WTC11 (cell line): Measurements from ENCODE around the gene CCND1. TPM values are rescaled to one million over a fixed set of nuclear protein-coding genes. Genes with fewer than 3 reads are reported as not detected.
A peak's percentile ranks its signal among the peaks of the same experiment; 100 is the strongest.

Experiments used
- AFF4 ChIP-seq: sonication (generic); formaldehyde crosslinking; IDR thresholded peaks from 2 replicates; pipeline ENCODE4 v1.8.1; 2023; ENCODE audit warnings: mild to moderate bottlenecking, missing genetic modification reagents, borderline replicate concordance
- ARID4B ChIP-seq: sonication (generic); formaldehyde crosslinking; IDR thresholded peaks from 2 replicates; pipeline ENCODE4 v1.8.0; 2023; ENCODE audit warnings: missing genetic modification reagents, mild to moderate bottlenecking, borderline replicate concordance
- ATF3 ChIP-seq: sonication (generic); formaldehyde crosslinking; conservative IDR thresholded peaks from 2 replicates; pipeline ENCODE4 v1.8.1; 2022; ENCODE audit warnings: mild to moderate bottlenecking, missing genetic modification reagents
- CBFB ChIP-seq: sonication (generic); formaldehyde crosslinking; IDR thresholded peaks from 2 replicates; pipeline ENCODE4 v1.8.1; 2022; ENCODE audit warnings: mild to moderate bottlenecking, low read depth, missing genetic modification reagents
- CREM ChIP-seq: sonication (generic); formaldehyde crosslinking; IDR thresholded peaks from 2 replicates; pipeline ENCODE4 v1.8.1; 2022; ENCODE audit warnings: mild to moderate bottlenecking, missing genetic modification reagents, moderate library complexity
- E2F1 ChIP-seq: sonication (generic); formaldehyde crosslinking; IDR thresholded peaks from 2 replicates; pipeline ENCODE4 v1.8.0; 2022; ENCODE audit warnings: mild to moderate bottlenecking, missing genetic modification reagents
- EMX1 ChIP-seq: fragments of 250-450 bp; sonication (Bioruptor Pico); IDR thresholded peaks from 2 replicates; pipeline ENCODE4 v1.8.0; 2021; ENCODE audit warnings: mild to moderate bottlenecking
- FOXP4 ChIP-seq: sonication (generic); formaldehyde crosslinking; IDR thresholded peaks from 2 replicates; pipeline ENCODE4 v1.8.0; 2022; ENCODE audit warnings: mild to moderate bottlenecking, missing genetic modification reagents
- GTF2I ChIP-seq: fragments of 250-450 bp; sonication (Bioruptor Pico); conservative IDR thresholded peaks from 2 replicates; pipeline ENCODE4 v1.4.0; 2021; ENCODE audit warnings: mild to moderate bottlenecking
- JUN ChIP-seq: sonication (generic); formaldehyde crosslinking; IDR thresholded peaks from 2 replicates; pipeline ENCODE4 v1.8.0; 2023; ENCODE audit warnings: mild to moderate bottlenecking, missing genetic modification reagents
- MAX ChIP-seq: sonication (generic); formaldehyde crosslinking; IDR thresholded peaks from 2 replicates; pipeline ENCODE4 v1.8.0; 2022; ENCODE audit warnings: mild to moderate bottlenecking, missing genetic modification reagents
- MXD4 ChIP-seq: fragments of 250-450 bp; sonication (Bioruptor Pico); IDR thresholded peaks from 2 replicates; pipeline ENCODE4 v1.8.0; 2021; ENCODE audit warnings: mild to moderate bottlenecking, moderate library complexity, borderline replicate concordance
- PREB ChIP-seq: sonication (generic); formaldehyde crosslinking; IDR thresholded peaks from 2 replicates; pipeline ENCODE4 v1.8.1; 2022; ENCODE audit warnings: mild to moderate bottlenecking, missing genetic modification reagents, moderate library complexity, borderline replicate concordance
- SP1 ChIP-seq: sonication (generic); formaldehyde crosslinking; conservative IDR thresholded peaks from 2 replicates; pipeline ENCODE4 v1.8.1; 2022; ENCODE audit warnings: missing genetic modification reagents
- TEAD4 ChIP-seq: sonication (generic); formaldehyde crosslinking; IDR thresholded peaks from 2 replicates; pipeline ENCODE4 v1.8.0; 2022; ENCODE audit warnings: mild to moderate bottlenecking, missing genetic modification reagents
- ZBTB21 ChIP-seq: sonication (generic); formaldehyde crosslinking; IDR thresholded peaks from 2 replicates; pipeline ENCODE4 v1.8.1; 2023; ENCODE audit warnings: mild to moderate bottlenecking, missing genetic modification reagents, borderline replicate concordance
- ZNF219 ChIP-seq: sonication (generic); formaldehyde crosslinking; IDR thresholded peaks from 2 replicates; pipeline ENCODE4 v1.8.0; 2023; ENCODE audit warnings: missing genetic modification reagents, mild to moderate bottlenecking, borderline replicate concordance
- ZNF263 ChIP-seq: sonication (generic); formaldehyde crosslinking; IDR thresholded peaks from 2 replicates; pipeline ENCODE4 v1.8.1; 2022; ENCODE audit warnings: low read depth, mild to moderate bottlenecking, moderate library complexity, missing genetic modification reagents
- ZNF425 ChIP-seq: fragments of 250-450 bp; sonication (Bioruptor Pico); conservative IDR thresholded peaks from 2 replicates; pipeline ENCODE4 v1.9.0; 2021; ENCODE audit warnings: mild to moderate bottlenecking
- ZSCAN18 ChIP-seq: fragments of 250-450 bp; sonication (Bioruptor Pico); IDR thresholded peaks from 2 replicates; pipeline ENCODE4 v2.1.2; 2022; ENCODE audit warnings: mild to moderate bottlenecking, moderate library complexity
- total RNA-seq: library from RNA; stranded (reverse); gene quantifications from 3 replicates; pipeline ENCODE4 v1.2.3, GENCODE V29; 2021

The CCND1 gene
- total RNA-seq, 1 experiment from 2014 or later = 212 TPM

GRCh38 chr11:69638941-69639681 is 1.8 kb upstream of the CCND1 start (continued):
- TF ChIP-seq AFF4 (CRISPR knock-in tag) (no peak), E2F1 (CRISPR knock-in tag) (no peak), CBFB (CRISPR knock-in tag) (no peak), MAX (CRISPR knock-in tag) (peak; percentile 52; the same call in 1 of the 2 replicates), MXD4 (CRISPR knock-in tag) (no peak), GTF2I (CRISPR knock-in tag) (no peak), ZNF425 (no peak), ZBTB21 (CRISPR knock-in tag) (no peak), ARID4B (CRISPR knock-in tag) (no peak), FOXP4 (0 out of 2 replicates have a peak, but pooled peaks have one; percentile 15), EMX1 (no peak), ZSCAN18 (CRISPR knock-in tag) (no peak), ATF3 (CRISPR knock-in tag) (no peak), ZNF219 (CRISPR knock-in tag) (no peak), CREM (CRISPR knock-in tag) (0 out of 2 replicates have a peak, but pooled peaks have one; percentile 24), JUN (CRISPR knock-in tag) (no peak), ZNF263 (CRISPR knock-in tag) (no peak), SP1 (CRISPR knock-in tag) (peak; percentile 47; the same call in 1 of the 2 replicates), TEAD4 (CRISPR knock-in tag) (no peak), PREB (no peak)
- TF ChIP-seq, all 79 proteins: peak for 6
